ENCODE results near the gene CRB2. TPM values are rescaled to one million over a fixed set of nuclear protein-coding genes. Genes with fewer than 3 reads are reported as not detected.

The CRB2 gene
- total and polyA plus RNA-seq, 2 of the 13 experiments (the other 11 are each of a cell fraction or from before 2014, with no cell fraction given), result 0.01 to 0.29 TPM

GRCh38 chr9:123392802-123393201, 36.8 kb downstream of the CRB2 start:
- ChIA-PET POLR2A (no interaction called here), CTCF (ENCODE audit: low intra/inter-chr PET ratio, low total read pairs) (no interaction called here)
- no peak overlapping the region for H3K9ac ChIP-seq (ENCODE audit: insufficient read depth, low read depth, low read length)
- no peaks in the 10 kb centered on the region for H3K9me3 ChIP-seq (ENCODE audit: low read length)
- FAIRE-seq (no peak), ATAC-seq (no peak), DNase-seq (ENCODE audit: low spot score) (no peak)
- no peaks in the 10 kb centered on the region; a peak in 1 of 5 replicates for H3K36me3 ChIP-seq (replicated peaks in 1 of 2; ENCODE audit: control insufficient read depth in 1 of 2, insufficient read depth in 2 of 2, low read length in 2 of 2)
- no peak overlapping the region for H2AFZ ChIP-seq (ENCODE audit: low read length)
- no peak overlapping the region for H3K4me3 ChIP-seq (replicated peaks in 1 of 3; ENCODE audit: insufficient read depth in 1 of 3, low read depth in 2 of 3, low read length in 3 of 3)
- H4K20me1 ChIP-seq (ENCODE audit: insufficient read depth, low read length), result no peaks in the 10 kb centered on the region; the same call in 1 of the 2 replicates
- no peaks in the 10 kb centered on the region for H3K79me2 ChIP-seq (ENCODE audit: insufficient read depth, low read length)
- in situ Hi-C loops (cut with HindIII; ENCODE audit: extremely low pct_ligation_motif_present, low pct_unique_long_range_greater_than_20kb) (no loop called here), intact Hi-C loops (cut with micrococcal nuclease; ENCODE audit: unreplicated experiment) (no loop called here)
- no TSS peak for BruUV-seq (replicated peaks)
- TF ChIP-seq NFE2L1 (CRISPR knock-in tag; IDR thresholded peaks at IDR 0.05; ENCODE audit: borderline replicate concordance) (no peak), ZNF720 (CRISPR knock-in tag; IDR thresholded peaks at IDR 0.05) (no peak)
- no peak overlapping the region for H3K27ac ChIP-seq (ENCODE audit: extremely low read length, insufficient read depth, low read length)
- H3K4me2 ChIP-seq (ENCODE audit: low read depth, low read length), result no peak overlapping the region
- no peaks in the 10 kb centered on the region for H3K27me3 ChIP-seq (ENCODE audit: control insufficient read depth in 1 of 2, insufficient read depth in 2 of 2, low read length in 2 of 2)
- H3K4me1 ChIP-seq (ENCODE audit: insufficient read depth, low read length), result no peaks in the 10 kb centered on the region
- 90% methylated on average over 4 of the region's 4 CpGs for WGBS (ENCODE audit: low lambda C conversion rate)

DNA sequence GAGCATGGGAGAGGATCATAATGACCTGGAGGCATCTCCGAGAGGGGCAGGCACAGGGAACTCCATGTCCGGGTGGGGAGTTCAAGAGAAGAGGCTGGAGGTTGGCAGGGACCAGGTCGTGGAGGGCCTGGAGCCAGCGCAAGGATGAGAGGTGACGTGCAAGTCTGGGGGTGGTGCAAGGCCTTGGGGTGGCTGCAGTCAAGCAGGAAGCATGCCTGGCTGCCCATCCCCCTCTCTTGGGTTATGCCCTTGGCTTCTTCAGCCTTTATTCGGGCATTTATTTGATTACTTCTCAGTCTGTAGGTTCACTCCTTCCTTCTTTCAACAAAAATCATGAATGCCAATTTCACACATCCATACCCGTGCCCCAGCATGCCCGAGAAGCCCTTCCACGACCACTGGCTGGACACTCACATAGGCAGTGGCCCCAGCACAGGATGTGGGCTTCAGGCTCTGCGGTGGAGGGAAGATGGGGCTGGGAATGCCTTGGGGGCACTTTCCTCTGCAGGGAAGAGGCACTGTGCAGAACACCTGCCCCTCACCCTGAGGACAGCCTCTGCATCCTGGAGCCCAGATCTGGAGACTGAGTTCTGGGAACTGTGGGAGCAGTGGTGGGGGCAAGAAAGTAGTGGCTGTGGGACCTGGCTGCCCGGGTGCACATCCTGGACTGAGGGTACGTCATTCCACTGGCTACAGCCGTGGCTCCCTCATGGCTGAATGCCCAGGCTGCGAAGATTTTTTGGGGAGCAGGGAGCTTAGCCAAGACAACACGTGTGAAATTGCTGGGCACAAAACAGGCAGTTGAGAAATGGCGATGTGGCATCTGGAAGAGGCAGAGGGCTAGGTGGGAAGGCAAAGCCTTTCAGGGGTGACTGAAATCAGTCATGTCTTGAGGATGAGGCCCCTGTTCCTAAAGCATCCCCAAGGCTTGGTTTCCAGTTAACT, 38.6 kb downstream of the CRB2 start:
- FAIRE-seq (no peak), ATAC-seq (no peak), DNase-seq (ENCODE audit: low spot score) (no peak)
- Histone ChIP-seq H3K9me3 (ENCODE audit: low read length) (no peaks in the 10 kb centered on the region), H3K36me3 (replicated peaks in 1 of 2; ENCODE audit: control insufficient read depth in 1 of 2, insufficient read depth in 2 of 2, low read length in 2 of 2) (no peaks in the 10 kb centered on the region; a peak in 1 of 5 replicates), H2AFZ (ENCODE audit: low read length) (no peak overlapping the region), H3K4me2 (ENCODE audit: low read depth, low read length) (no peak overlapping the region), H3K4me3 (replicated peaks in 1 of 3; ENCODE audit: insufficient read depth in 1 of 3, low read depth in 2 of 3, low read length in 3 of 3) (no peak overlapping the region), H3K9ac (ENCODE audit: insufficient read depth, low read depth, low read length) (no peak overlapping the region), H3K4me1 (ENCODE audit: insufficient read depth, low read length) (no peaks in the 10 kb centered on the region), H3K27ac (ENCODE audit: extremely low read length, insufficient read depth, low read length) (no peak overlapping the region), H4K20me1 (ENCODE audit: insufficient read depth, low read length) (no peaks in the 10 kb centered on the region), H3K27me3 (ENCODE audit: control insufficient read depth in 1 of 2, insufficient read depth in 2 of 2, low read length in 2 of 2) (no peaks in the 10 kb centered on the region), H3K79me2 (ENCODE audit: insufficient read depth, low read length) (no peaks in the 10 kb centered on the region)
- intact Hi-C loops (cut with micrococcal nuclease; ENCODE audit: unreplicated experiment), result no loop called here
- in situ Hi-C loops (cut with HindIII; ENCODE audit: extremely low pct_ligation_motif_present, low pct_unique_long_range_greater_than_20kb), result no loop called here
- BruUV-seq (replicated peaks), result no TSS peak
- TF ChIP-seq ZNF724P (CRISPR knock-in tag; IDR thresholded peaks at IDR 0.05; ENCODE audit: borderline replicate concordance) (no peak), SRSF4 (IDR thresholded peaks at IDR 0.05; ENCODE audit: low read depth, low read length, poor library complexity, severe bottlenecking) (no peak), ISL2 (CRISPR knock-in tag; IDR thresholded peaks at IDR 0.05) (no peak), TOE1 (CRISPR knock-in tag; IDR thresholded peaks at IDR 0.05) (no peak), ERF (CRISPR knock-in tag; IDR thresholded peaks at IDR 0.05) (no peak), NKX3-1 (CRISPR knock-in tag; IDR thresholded peaks at IDR 0.05) (no peak)
- POLR2A ChIA-PET, result no interaction called here
- WGBS (ENCODE audit: low lambda C conversion rate), result 94% methylated on average over 16 of the region's 16 CpGs
- CTCF ChIA-PET (ENCODE audit: low intra/inter-chr PET ratio, low total read pairs), result no interaction called here
